CD4-positive, CD25-positive, alpha-beta regulatory T cell (primary cell): ENCODE data around the gene COTL1. TPM values are rescaled to one million over a fixed set of nuclear protein-coding genes. Genes with fewer than 3 reads are reported as not detected.

Source experiments
- ATAC-seq, 2 donors: fragments of 150-1000 bp; cut with Tn5 transposase; one replicate each; pipeline ENCODE4 v1.10.0; 2021; ENCODE audit warnings: low read depth in 2 of 2, moderate number of reproducible peaks in 2 of 2, moderate library complexity in 1 of 2
- DNase-seq, 3 donors: peaks; one replicate each; pipeline versions ENCODE4 v3.0.0 to v3.0.0-alpha.2; 2012 to 2022; ENCODE audit warnings: mixed read lengths in 1 of 3
- H3K27ac ChIP-seq: one replicate; pipeline ENCODE4 v1.7.0; 2013; ENCODE audit warnings: mild to moderate bottlenecking, low read length; ENCODE audit not compliant: insufficient read depth, poor library complexity, severe bottlenecking
- H3K27me3 ChIP-seq: one replicate; pipeline ENCODE4 v1.7.0; 2013; ENCODE audit warnings: low read length; ENCODE audit not compliant: control insufficient read depth, insufficient read depth
- H3K36me3 ChIP-seq: one replicate; pipeline ENCODE4 v1.7.0; 2013; ENCODE audit warnings: mild to moderate bottlenecking, low read length, moderate library complexity; ENCODE audit not compliant: control insufficient read depth, insufficient read depth
- H3K4me1 ChIP-seq: 2 replicates; pipeline ENCODE4 v1.7.0; 2013; ENCODE audit warnings: mild to moderate bottlenecking, low read length; ENCODE audit not compliant: insufficient read depth, control insufficient read depth, poor library complexity, severe bottlenecking
- H3K4me3 ChIP-seq: one replicate; pipeline ENCODE4 v1.7.0; 2013; ENCODE audit warnings: low read depth, mild to moderate bottlenecking, low read length, moderate library complexity
- H3K9me3 ChIP-seq, 2 experiments: 1 replicate in 1 of 2; 2 replicates in 1 of 2; pipeline ENCODE4 v1.7.0; 2013; ENCODE audit warnings: low read length in 2 of 2, mild to moderate bottlenecking in 1 of 2, moderate library complexity in 1 of 2; ENCODE audit not compliant: control insufficient read depth in 2 of 2
- H3K27ac Mint-ChIP-seq, 3 donors: one replicate each; pipeline ENCODE4 v1.8.0; 2020 to 2022; ENCODE audit warnings: mild to moderate bottlenecking in 3 of 3, mixed read lengths in 3 of 3, moderate library complexity in 2 of 3
- H3K27me3 Mint-ChIP-seq: one replicate; pipeline ENCODE4 v1.8.0; 2022; ENCODE audit warnings: mild to moderate bottlenecking, mixed read lengths
- H3K36me3 Mint-ChIP-seq: one replicate; pipeline ENCODE4 v1.8.0; 2020; ENCODE audit warnings: mixed read lengths
- H3K4me1 Mint-ChIP-seq, 4 donors: one replicate each; pipeline ENCODE4 v1.8.0; 2020 to 2022; ENCODE audit warnings: mixed read lengths in 4 of 4, mild to moderate bottlenecking in 1 of 4
- H3K4me3 Mint-ChIP-seq, 4 donors: one replicate each; pipeline ENCODE4 v1.8.0; 2020 to 2022; ENCODE audit warnings: mild to moderate bottlenecking in 4 of 4, mixed read lengths in 4 of 4, moderate library complexity in 3 of 4
- H3K9me3 Mint-ChIP-seq, 7 donors: one replicate each; pipeline ENCODE4 v1.8.0; 2020 to 2022; ENCODE audit warnings: mixed read lengths in 7 of 7, mild to moderate bottlenecking in 3 of 7, moderate library complexity in 2 of 7
- polyA plus RNA-seq, 4 donors: library from polyadenylated mRNA; unstranded; fragments of 300-500 nt; fragmentation: Illumina TruSeq; gene quantifications; one replicate each; pipeline ENCODE4 v1.2.3, GENCODE V29; 2021
- total RNA-seq: library from RNA; stranded (reverse); gene quantifications from one replicate; pipeline ENCODE4 v1.2.3, GENCODE V29; 2022

Gene COTL1
- total and polyA plus RNA-seq, 5 donors from 2014 or later, result 353 to 761 (median 475) TPM

GRCh38 chr16:84585467-84585866 is 32.4 kb downstream of the COTL1 start:
- H3K27me3 Mint-ChIP-seq, result no peaks in the 10 kb centered on the region

GRCh38 chr16:84584678-84585077 is 33.2 kb downstream of the COTL1 start:
- peaks cover 0 to 3% (median 0%) of the 10 kb centered on the region in 7 donors for H3K9me3 Mint-ChIP-seq
- no peaks in the 10 kb centered on the region for H3K27me3 Mint-ChIP-seq
- peaks cover 17% of the 10 kb centered on the region for H3K36me3 Mint-ChIP-seq
- peak overlapping the region; percentile 52 to 85 (median 53) for H3K27ac Mint-ChIP-seq
- H3K4me3 Mint-ChIP-seq, result peak overlapping the region in 2 of 4 donors; percentile 7 to 40
- Histone ChIP-seq H3K4me3 (no peak overlapping the region), H3K27ac (no peak overlapping the region), H3K9me3 (no peaks in the 10 kb centered on the region), H3K27me3 (no peaks in the 10 kb centered on the region), H3K36me3 (peaks cover 65% of the 10 kb centered on the region), H3K4me1 (no peaks in the 10 kb centered on the region)
- DNase-seq, result no peak
- ATAC-seq, result no peak
- peaks cover 19 to 47% (median 30%) of the 10 kb centered on the region in 4 donors for H3K4me1 Mint-ChIP-seq

More at GRCh38 chr16:84585467-84585866, 32.4 kb downstream of the COTL1 start:
- Histone ChIP-seq H3K36me3 (peaks cover 65% of the 10 kb centered on the region), H3K4me1 (no peaks in the 10 kb centered on the region), H3K4me3 (no peak overlapping the region), H3K27ac (no peak overlapping the region), H3K9me3 (no peaks in the 10 kb centered on the region), H3K27me3 (no peaks in the 10 kb centered on the region)
- Mint-ChIP-seq H3K9me3 (peaks cover 0 to 2% (median 0%) of the 10 kb centered on the region in 7 donors), H3K27ac (peak overlapping the region in 1 of 3 donors; percentile 9), H3K36me3 (peaks cover 17% of the 10 kb centered on the region), H3K4me1 (peaks cover 19 to 42% (median 26%) of the 10 kb centered on the region in 4 donors), H3K4me3 (no peak overlapping the region)
- ATAC-seq, result no peak
- no peak for DNase-seq

- Histone ChIP-seq H3K27ac (no peak overlapping the region), H3K4me1 (no peaks in the 10 kb centered on the region), H3K36me3 (peaks cover 62% of the 10 kb centered on the region), H3K9me3 (no peaks in the 10 kb centered on the region), H3K4me3 (no peak overlapping the region), H3K27me3 (no peaks in the 10 kb centered on the region)
- peak overlapping the region in 1 of 3 donors; percentile 52 for H3K27ac Mint-ChIP-seq
- peaks cover 19 to 52% (median 35%) of the 10 kb centered on the region in 4 donors for H3K4me1 Mint-ChIP-seq
- H3K36me3 Mint-ChIP-seq, result peaks cover 18% of the 10 kb centered on the region
- peaks cover 0 to 3% (median 0%) of the 10 kb centered on the region in 7 donors for H3K9me3 Mint-ChIP-seq
- no peak overlapping the region for H3K4me3 Mint-ChIP-seq
- no peaks in the 10 kb centered on the region for H3K27me3 Mint-ChIP-seq
- ATAC-seq, result no peak
- no peak for DNase-seq
These were observed 33.9 kb downstream of the COTL1 start for GRCh38 chr16:84583995-84584394.

GRCh38 chr16:84582958-84583516 is 34.8 kb downstream of the COTL1 start:
- peaks cover 55% of the 10 kb centered on the region for H3K36me3 ChIP-seq
- Mint-ChIP-seq H3K36me3 (peaks cover 21% of the 10 kb centered on the region), H3K9me3 (peaks cover 0 to 3% (median 0%) of the 10 kb centered on the region in 7 donors)

GRCh38 chr16:84581158-84581557 is 36.7 kb downstream of the COTL1 start:
- Histone ChIP-seq H3K27me3 (no peaks in the 10 kb centered on the region), H3K4me1 (peaks cover 6% of the 10 kb centered on the region)
- DNase-seq, result no peak

More at GRCh38 chr16:84582958-84583516, 34.8 kb downstream of the COTL1 start:
- DNase-seq (no peak), ATAC-seq (no peak)
- no peak overlapping the region for H3K27ac ChIP-seq
- peaks cover 24 to 59% (median 44%) of the 10 kb centered on the region in 4 donors for H3K4me1 Mint-ChIP-seq
- H3K27me3 Mint-ChIP-seq, result no peaks in the 10 kb centered on the region
- H3K27ac Mint-ChIP-seq, result peak overlapping the region; percentile 63 to 75 (median 72)
- H3K4me1 ChIP-seq, result no peaks in the 10 kb centered on the region
- H3K4me3 Mint-ChIP-seq, result no peak overlapping the region
- no peaks in the 10 kb centered on the region for H3K27me3 ChIP-seq
- no peaks in the 10 kb centered on the region for H3K9me3 ChIP-seq
- no peak overlapping the region for H3K4me3 ChIP-seq

GRCh38 chr16:84579936-84580335 is 37.9 kb downstream of the COTL1 start:
- H3K36me3 Mint-ChIP-seq, result peaks cover 15% of the 10 kb centered on the region
- ATAC-seq (peak in 1 of 2 donors; percentile 28), DNase-seq (no peak)
- peak overlapping the region in 2 of 3 donors; percentile 58 to 66 for H3K27ac Mint-ChIP-seq
- H3K9me3 Mint-ChIP-seq, result peaks cover 0 to 3% (median 0%) of the 10 kb centered on the region in 7 donors
- H3K4me3 ChIP-seq, result no peak overlapping the region
- H3K27ac ChIP-seq, result no peak overlapping the region
- no peaks in the 10 kb centered on the region for H3K9me3 ChIP-seq
- H3K36me3 ChIP-seq, result peaks cover 41% of the 10 kb centered on the region
- no peaks in the 10 kb centered on the region for H3K27me3 ChIP-seq
- peaks cover 14 to 67% (median 45%) of the 10 kb centered on the region in 4 donors for H3K4me1 Mint-ChIP-seq
- H3K27me3 Mint-ChIP-seq, result no peaks in the 10 kb centered on the region
- peaks cover 9% of the 10 kb centered on the region for H3K4me1 ChIP-seq
- H3K4me3 Mint-ChIP-seq, result no peak overlapping the region

More at GRCh38 chr16:84581158-84581557, 36.7 kb downstream of the COTL1 start:
- Mint-ChIP-seq H3K36me3 (peaks cover 20% of the 10 kb centered on the region), H3K27ac (peak overlapping the region in 1 of 3 donors; percentile 15), H3K4me3 (no peak overlapping the region), H3K27me3 (no peaks in the 10 kb centered on the region), H3K9me3 (peaks cover 0 to 3% (median 0%) of the 10 kb centered on the region in 7 donors), H3K4me1 (peaks cover 20 to 71% (median 53%) of the 10 kb centered on the region in 4 donors)
- ATAC-seq, result no peak
- no peak overlapping the region for H3K4me3 ChIP-seq
- peaks cover 50% of the 10 kb centered on the region for H3K36me3 ChIP-seq
- H3K27ac ChIP-seq, result no peak overlapping the region
- no peaks in the 10 kb centered on the region for H3K9me3 ChIP-seq

GRCh38 chr16:84578538-84579126 is 39.2 kb downstream of the COTL1 start:
- H3K4me1 ChIP-seq, result peaks cover 9% of the 10 kb centered on the region
- DNase-seq (no peak), ATAC-seq (no peak)
- Mint-ChIP-seq H3K27ac (peak overlapping the region; percentile 55 to 81 (median 67)), H3K27me3 (no peaks in the 10 kb centered on the region), H3K4me3 (no peak overlapping the region), H3K4me1 (peaks cover 10 to 59% (median 40%) of the 10 kb centered on the region in 4 donors), H3K9me3 (peaks cover 0 to 3% (median 0%) of the 10 kb centered on the region in 7 donors), H3K36me3 (peaks cover 15% of the 10 kb centered on the region)
- no peak overlapping the region for H3K4me3 ChIP-seq
- H3K9me3 ChIP-seq, result no peaks in the 10 kb centered on the region
- H3K27ac ChIP-seq, result no peak overlapping the region
- no peaks in the 10 kb centered on the region for H3K27me3 ChIP-seq
- H3K36me3 ChIP-seq, result peaks cover 29% of the 10 kb centered on the region
